ENCODE results near the gene ABHD15. TPM values are rescaled to one million over a fixed set of nuclear protein-coding genes. Genes with fewer than 3 reads are reported as not detected.

The ABHD15 gene
- total RNA-seq, 1 experiment from 2014 or later: 12.9 TPM

DNA sequence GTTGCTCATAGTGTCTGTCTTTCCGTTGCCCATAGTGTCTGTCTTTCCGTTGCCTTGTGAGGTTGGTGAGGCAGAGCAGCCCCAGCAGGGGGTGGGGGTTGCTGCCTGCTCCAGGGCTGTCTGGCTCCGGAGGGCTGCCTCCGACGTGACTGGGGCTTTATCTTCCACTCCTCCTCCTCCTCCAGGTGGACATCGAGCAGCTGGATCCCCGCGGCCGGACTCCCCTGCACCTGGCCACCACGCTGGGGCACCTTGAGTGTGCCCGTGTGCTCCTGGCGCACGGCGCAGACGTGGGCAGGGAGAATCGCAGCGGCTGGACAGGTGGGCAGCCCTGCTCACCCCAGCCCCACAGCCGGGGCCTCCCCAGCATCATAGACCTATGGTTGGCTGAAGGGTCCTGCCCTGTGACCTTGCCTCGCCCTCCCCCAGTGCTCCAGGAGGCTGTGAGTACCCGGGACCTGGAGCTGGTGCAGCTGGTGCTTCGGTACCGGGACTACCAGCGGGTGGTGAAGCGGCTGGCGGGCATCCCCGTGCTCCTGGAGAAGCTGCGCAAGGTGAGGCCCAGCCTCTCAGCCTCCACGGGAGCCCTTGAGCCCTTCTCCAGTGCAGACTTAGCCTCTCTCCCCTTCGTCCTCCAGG lies 40.8 kb upstream of the ABHD15 start:
- intact Hi-C loops (cut with micrococcal nuclease; ENCODE audit: unreplicated experiment): no loop called here
- H3K4me3 ChIP-seq: no peak overlapping the region
- H3K27me3 ChIP-seq (ENCODE audit: insufficient read depth, low read depth): no peaks in the 10 kb centered on the region
- H3K79me2 ChIP-seq (ENCODE audit: low read depth): no peaks in the 10 kb centered on the region; the same call in 1 of the 2 replicates
- H3K36me3 ChIP-seq (ENCODE audit: low read depth): no peaks in the 10 kb centered on the region
- ChIA-PET POLR2A (ENCODE audit: unreplicated experiment) (no interaction called here), CTCF (no interaction called here)
- BruUV-seq (replicated peaks): no TSS peak
- no peak overlapping the region for H3K4me2 ChIP-seq
- TF ChIP-seq EZH2 (IDR thresholded peaks at IDR 0.05; ENCODE audit: low read depth): no peak
- TF ChIP-seq, protein P1, sequence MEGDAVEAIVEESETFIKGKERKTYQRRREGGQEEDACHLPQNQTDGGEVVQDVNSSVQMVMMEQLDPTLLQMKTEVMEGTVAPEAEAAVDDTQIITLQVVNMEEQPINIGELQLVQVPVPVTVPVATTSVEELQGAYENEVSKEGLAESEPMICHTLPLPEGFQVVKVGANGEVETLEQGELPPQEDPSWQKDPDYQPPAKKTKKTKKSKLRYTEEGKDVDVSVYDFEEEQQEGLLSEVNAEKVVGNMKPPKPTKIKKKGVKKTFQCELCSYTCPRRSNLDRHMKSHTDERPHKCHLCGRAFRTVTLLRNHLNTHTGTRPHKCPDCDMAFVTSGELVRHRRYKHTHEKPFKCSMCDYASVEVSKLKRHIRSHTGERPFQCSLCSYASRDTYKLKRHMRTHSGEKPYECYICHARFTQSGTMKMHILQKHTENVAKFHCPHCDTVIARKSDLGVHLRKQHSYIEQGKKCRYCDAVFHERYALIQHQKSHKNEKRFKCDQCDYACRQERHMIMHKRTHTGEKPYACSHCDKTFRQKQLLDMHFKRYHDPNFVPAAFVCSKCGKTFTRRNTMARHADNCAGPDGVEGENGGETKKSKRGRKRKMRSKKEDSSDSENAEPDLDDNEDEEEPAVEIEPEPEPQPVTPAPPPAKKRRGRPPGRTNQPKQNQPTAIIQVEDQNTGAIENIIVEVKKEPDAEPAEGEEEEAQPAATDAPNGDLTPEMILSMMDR (conservative IDR thresholded peaks at IDR 0.05): no peak
- no peaks in the 10 kb centered on the region for H3K9me2 ChIP-seq (ENCODE audit: insufficient read depth)
- no peaks in the 10 kb centered on the region; the same call in 1 of the 2 replicates for H3F3A ChIP-seq (ENCODE audit: insufficient read depth, low read depth)
- H2AFZ ChIP-seq: no peak overlapping the region
- 0 out of 2 replicates have a peak, but pooled peaks cover 3% of the 10 kb centered on the region for H4K20me1 ChIP-seq (ENCODE audit: insufficient read depth)
- H3K9me3 ChIP-seq (ENCODE audit: insufficient read depth, low read depth): no peaks in the 10 kb centered on the region
- no peak for DNase-seq
- H3K4me1 ChIP-seq (replicated peaks; ENCODE audit: insufficient read depth): no peaks in the 10 kb centered on the region
- H3K27ac ChIP-seq: no peak overlapping the region

- no peak for DNase-seq
- Histone ChIP-seq H3F3A (ENCODE audit: insufficient read depth, low read depth) (no peaks in the 10 kb centered on the region), H3K4me2 (no peak overlapping the region), H3K27me3 (ENCODE audit: insufficient read depth, low read depth) (no peaks in the 10 kb centered on the region), H3K27ac (no peak overlapping the region), H3K4me3 (no peak overlapping the region), H2AFZ (no peak overlapping the region), H3K79me2 (ENCODE audit: low read depth) (no peaks in the 10 kb centered on the region; the same call in 1 of the 2 replicates), H3K9me3 (ENCODE audit: insufficient read depth, low read depth) (no peaks in the 10 kb centered on the region), H3K36me3 (ENCODE audit: low read depth) (no peaks in the 10 kb centered on the region), H3K9me2 (ENCODE audit: insufficient read depth) (no peaks in the 10 kb centered on the region), H3K4me1 (replicated peaks; ENCODE audit: insufficient read depth) (no peaks in the 10 kb centered on the region), H4K20me1 (ENCODE audit: insufficient read depth) (0 out of 2 replicates have a peak, but pooled peaks cover 3% of the 10 kb centered on the region)
- intact Hi-C loops (cut with micrococcal nuclease; ENCODE audit: unreplicated experiment): no loop called here
- ChIA-PET POLR2A (ENCODE audit: unreplicated experiment) (no interaction called here), CTCF (no interaction called here)
- BruUV-seq (replicated peaks): no TSS peak
- TF ChIP-seq, protein P1 (conservative IDR thresholded peaks at IDR 0.05): no peak
- TF ChIP-seq EZH2 (IDR thresholded peaks at IDR 0.05; ENCODE audit: low read depth): no peak
Measured at GRCh38 chr17:29603109-29603674, 36.4 kb upstream of the ABHD15 start.

GRCh38 chr17:29597361-29598172 lies 30.7 kb upstream of the ABHD15 start:
- no peaks in the 10 kb centered on the region for H3K27me3 ChIP-seq (ENCODE audit: insufficient read depth, low read depth)
- CTCF ChIA-PET: no interaction called here
- intact Hi-C loops (cut with micrococcal nuclease; ENCODE audit: unreplicated experiment): no loop called here
- H3K9me3 ChIP-seq (ENCODE audit: insufficient read depth, low read depth): no peaks in the 10 kb centered on the region
- no peak overlapping the region for H3K4me2 ChIP-seq
- no peak overlapping the region for H2AFZ ChIP-seq
- BruUV-seq (replicated peaks): no TSS peak
- no peak overlapping the region for H3K4me3 ChIP-seq
- H3K79me2 ChIP-seq (ENCODE audit: low read depth): peaks cover 37% of the 10 kb centered on the region
- TF ChIP-seq, protein P1 (conservative IDR thresholded peaks at IDR 0.05): no peak
- no peak for TF ChIP-seq EZH2 (IDR thresholded peaks at IDR 0.05; ENCODE audit: low read depth)
- H3K36me3 ChIP-seq (ENCODE audit: low read depth): no peaks in the 10 kb centered on the region
- H3K27ac ChIP-seq: no peak overlapping the region
- DNase-seq: peak in 1 of 2 experiments; percentile 1
- H3F3A ChIP-seq (ENCODE audit: insufficient read depth, low read depth): peaks cover 4% of the 10 kb centered on the region
- H3K4me1 ChIP-seq (replicated peaks; ENCODE audit: insufficient read depth): peaks cover 19% of the 10 kb centered on the region
- no peaks in the 10 kb centered on the region; the same call in none of the 2 replicates for H4K20me1 ChIP-seq (ENCODE audit: insufficient read depth)
- POLR2A ChIA-PET (ENCODE audit: unreplicated experiment): interaction anchor here (0.6 kb wide), 1 partner anchor 27 kb away, joined by 5 read pairs; no protein-coding TSS in a partner anchor
- H3K9me2 ChIP-seq (ENCODE audit: insufficient read depth): no peaks in the 10 kb centered on the region

Measured in PC-9 (cell line).